HL-60 (cell line): ENCODE results near the gene TSPAN33.

Experiments used
- GABPA ChIP-seq: IDR thresholded peaks from 2 replicates; pipeline ENCODE4 v1.6.1; 2012; ENCODE audit warnings: low read depth
- POLR2AphosphoS5 ChIP-seq: IDR thresholded peaks from 2 replicates; pipeline ENCODE4 v1.6.1; 2012; ENCODE audit warnings: low read depth
- SPI1 ChIP-seq: IDR thresholded peaks from 2 replicates; pipeline ENCODE4 v1.6.1; 2012; ENCODE audit warnings: low read depth, mild to moderate bottlenecking, borderline replicate concordance
- TF ChIP-seq, protein P1 (sequence below): IDR thresholded peaks from one replicate; pipeline ENCODE4 v1.5.1; 2011; ENCODE audit warnings: low read length, control low read depth, inconsistent platforms; ENCODE audit not compliant: insufficient read depth
- TF ChIP-seq, protein P2 (sequence below): IDR thresholded peaks from 2 replicates; pipeline ENCODE4 v1.6.1; 2012; ENCODE audit warnings: low read depth; ENCODE audit not compliant: insufficient replicate concordance

DNA sequence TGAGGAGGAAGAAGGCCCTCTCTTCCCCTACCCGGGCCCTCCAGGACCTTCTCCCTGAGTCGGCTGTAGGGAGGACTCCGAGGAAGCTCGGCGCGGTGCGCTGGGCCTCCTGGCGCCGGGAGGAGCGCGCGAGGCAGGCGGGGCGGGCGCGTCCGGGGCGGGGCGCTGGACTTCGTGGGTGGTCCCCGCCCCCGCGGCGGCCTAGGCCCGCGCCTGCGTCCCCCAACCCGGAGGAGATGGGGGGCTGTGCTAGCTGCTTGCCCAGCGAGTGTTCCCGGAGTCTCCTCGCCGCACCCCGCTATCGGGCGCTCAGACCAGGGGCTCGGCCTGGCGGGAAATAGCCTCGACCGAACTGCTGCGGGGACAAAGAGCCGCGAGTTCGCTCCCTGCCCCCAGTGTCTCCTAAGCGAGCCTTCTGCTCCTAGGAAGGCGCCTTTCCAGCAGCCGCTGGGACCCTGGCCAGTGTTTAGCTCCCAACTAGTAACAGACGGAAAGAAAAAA is 24.7 kb downstream of the TSPAN33 start:
- TF ChIP-seq, protein P1, sequence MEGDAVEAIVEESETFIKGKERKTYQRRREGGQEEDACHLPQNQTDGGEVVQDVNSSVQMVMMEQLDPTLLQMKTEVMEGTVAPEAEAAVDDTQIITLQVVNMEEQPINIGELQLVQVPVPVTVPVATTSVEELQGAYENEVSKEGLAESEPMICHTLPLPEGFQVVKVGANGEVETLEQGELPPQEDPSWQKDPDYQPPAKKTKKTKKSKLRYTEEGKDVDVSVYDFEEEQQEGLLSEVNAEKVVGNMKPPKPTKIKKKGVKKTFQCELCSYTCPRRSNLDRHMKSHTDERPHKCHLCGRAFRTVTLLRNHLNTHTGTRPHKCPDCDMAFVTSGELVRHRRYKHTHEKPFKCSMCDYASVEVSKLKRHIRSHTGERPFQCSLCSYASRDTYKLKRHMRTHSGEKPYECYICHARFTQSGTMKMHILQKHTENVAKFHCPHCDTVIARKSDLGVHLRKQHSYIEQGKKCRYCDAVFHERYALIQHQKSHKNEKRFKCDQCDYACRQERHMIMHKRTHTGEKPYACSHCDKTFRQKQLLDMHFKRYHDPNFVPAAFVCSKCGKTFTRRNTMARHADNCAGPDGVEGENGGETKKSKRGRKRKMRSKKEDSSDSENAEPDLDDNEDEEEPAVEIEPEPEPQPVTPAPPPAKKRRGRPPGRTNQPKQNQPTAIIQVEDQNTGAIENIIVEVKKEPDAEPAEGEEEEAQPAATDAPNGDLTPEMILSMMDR = no peak
- TF ChIP-seq POLR2AphosphoS5 (no peak), SPI1 (no peak), GABPA (no peak)
- TF ChIP-seq, protein P2, sequence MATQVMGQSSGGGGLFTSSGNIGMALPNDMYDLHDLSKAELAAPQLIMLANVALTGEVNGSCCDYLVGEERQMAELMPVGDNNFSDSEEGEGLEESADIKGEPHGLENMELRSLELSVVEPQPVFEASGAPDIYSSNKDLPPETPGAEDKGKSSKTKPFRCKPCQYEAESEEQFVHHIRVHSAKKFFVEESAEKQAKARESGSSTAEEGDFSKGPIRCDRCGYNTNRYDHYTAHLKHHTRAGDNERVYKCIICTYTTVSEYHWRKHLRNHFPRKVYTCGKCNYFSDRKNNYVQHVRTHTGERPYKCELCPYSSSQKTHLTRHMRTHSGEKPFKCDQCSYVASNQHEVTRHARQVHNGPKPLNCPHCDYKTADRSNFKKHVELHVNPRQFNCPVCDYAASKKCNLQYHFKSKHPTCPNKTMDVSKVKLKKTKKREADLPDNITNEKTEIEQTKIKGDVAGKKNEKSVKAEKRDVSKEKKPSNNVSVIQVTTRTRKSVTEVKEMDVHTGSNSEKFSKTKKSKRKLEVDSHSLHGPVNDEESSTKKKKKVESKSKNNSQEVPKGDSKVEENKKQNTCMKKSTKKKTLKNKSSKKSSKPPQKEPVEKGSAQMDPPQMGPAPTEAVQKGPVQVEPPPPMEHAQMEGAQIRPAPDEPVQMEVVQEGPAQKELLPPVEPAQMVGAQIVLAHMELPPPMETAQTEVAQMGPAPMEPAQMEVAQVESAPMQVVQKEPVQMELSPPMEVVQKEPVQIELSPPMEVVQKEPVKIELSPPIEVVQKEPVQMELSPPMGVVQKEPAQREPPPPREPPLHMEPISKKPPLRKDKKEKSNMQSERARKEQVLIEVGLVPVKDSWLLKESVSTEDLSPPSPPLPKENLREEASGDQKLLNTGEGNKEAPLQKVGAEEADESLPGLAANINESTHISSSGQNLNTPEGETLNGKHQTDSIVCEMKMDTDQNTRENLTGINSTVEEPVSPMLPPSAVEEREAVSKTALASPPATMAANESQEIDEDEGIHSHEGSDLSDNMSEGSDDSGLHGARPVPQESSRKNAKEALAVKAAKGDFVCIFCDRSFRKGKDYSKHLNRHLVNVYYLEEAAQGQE = no peak
